Naive thymus-derived CD8-positive, alpha-beta T cell (primary cell): Measurements from ENCODE around the gene BICC1. TPM values are rescaled to one million over a fixed set of nuclear protein-coding genes. Genes with fewer than 3 reads are reported as not detected.

Source experiments
- ATAC-seq, 2 donors: fragments of 150-1000 bp; cut with Tn5 transposase in 1 of 2; sonication (Bioruptor Pico), chemical (Tn5 transposase) in 1 of 2; 1 replicate in 1 of 2; 2 replicates in 1 of 2; pipeline ENCODE4 v1.10.0; 2021; ENCODE audit warnings: mild to moderate bottlenecking in 2 of 2, moderate library complexity in 2 of 2
- POLR2A ChIA-PET: fragments of 350-600 bp; sonication (Branson Sonifier 250); formaldehyde crosslinking; loops from one replicate; lab custom pipeline; 2021; ENCODE audit warnings: antibody characterized with exemption; lab: Charles Lee
- DNase-seq, 10 donors: peaks; one replicate each; pipeline versions ENCODE4 v3.0.0 to v3.0.0-alpha.2; 2020 to 2022
- H3K27ac Mint-ChIP-seq, 10 donors: one replicate each; pipeline ENCODE4 v1.8.0; 2020 to 2022; ENCODE audit warnings: mild to moderate bottlenecking in 10 of 10, mixed read lengths in 10 of 10, moderate library complexity in 4 of 10, inconsistent platforms in 1 of 10
- H3K27me3 Mint-ChIP-seq, 5 donors: one replicate each; pipeline ENCODE4 v1.8.0; 2021 to 2022; ENCODE audit warnings: mixed read lengths in 5 of 5
- H3K36me3 Mint-ChIP-seq, 3 donors: one replicate each; pipeline ENCODE4 v1.8.0; 2020 to 2022; ENCODE audit warnings: mixed read lengths in 3 of 3, mild to moderate bottlenecking in 2 of 3, inconsistent platforms in 1 of 3
- H3K4me1 Mint-ChIP-seq, 4 donors: one replicate each; pipeline ENCODE4 v1.8.0; 2021 to 2022; ENCODE audit warnings: mixed read lengths in 4 of 4
- H3K4me3 Mint-ChIP-seq, 10 donors: one replicate each; pipeline ENCODE4 v1.8.0; 2020 to 2022; ENCODE audit warnings: mild to moderate bottlenecking in 10 of 10, mixed read lengths in 10 of 10, moderate library complexity in 6 of 10, inconsistent platforms in 1 of 10
- H3K9me3 Mint-ChIP-seq, 9 donors: one replicate each; pipeline ENCODE4 v1.8.0; 2020 to 2022; ENCODE audit warnings: mixed read lengths in 9 of 9, mild to moderate bottlenecking in 3 of 9, inconsistent platforms in 1 of 9, moderate library complexity in 1 of 9
- polyA plus RNA-seq, 3 donors: library from polyadenylated mRNA; unstranded; fragments of 300-500 nt; fragmentation: Illumina TruSeq; gene quantifications; one replicate each; pipeline ENCODE4 v1.2.3, GENCODE V29; 2021
- total RNA-seq, 8 experiments: library from RNA in 2 of 8; stranded (reverse) in 2 of 8; gene quantifications; one replicate each; pipeline ENCODE4 v1.2.3 and lab custom pipeline; 2021 to 2026

The BICC1 gene
- total and polyA plus RNA-seq, 5 experiments from 2014 or later: not detected

DNA sequence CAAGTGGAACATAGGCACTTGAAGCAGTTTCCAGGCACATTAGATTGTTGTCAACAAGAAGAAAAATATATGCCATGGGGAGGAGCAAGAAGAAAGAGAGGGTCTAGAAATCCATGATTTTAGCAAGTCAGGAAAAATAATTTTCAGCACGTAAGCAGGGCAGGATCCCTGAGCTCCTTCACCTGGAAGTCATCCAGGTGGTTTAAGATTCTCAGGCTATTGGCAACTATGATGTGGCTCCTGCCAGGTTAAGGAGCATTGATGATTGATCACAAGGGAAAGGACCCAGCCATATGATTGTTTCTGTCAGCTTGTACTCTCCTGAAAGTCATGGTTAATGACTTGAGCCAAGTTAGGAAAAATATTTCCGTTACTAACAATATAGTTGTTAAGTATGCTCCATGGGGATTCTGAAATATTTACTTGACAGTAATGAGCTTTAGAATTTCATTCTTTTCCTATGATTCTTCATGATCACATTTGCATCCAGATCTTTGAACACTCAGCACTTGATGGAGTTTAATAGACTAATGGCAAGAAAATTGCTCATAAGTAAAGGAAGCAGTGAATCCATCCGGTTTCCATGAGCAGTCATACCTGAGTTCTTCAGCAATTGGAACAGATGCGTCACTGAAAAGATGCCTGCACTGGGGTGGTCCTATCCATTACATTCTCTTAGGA lies 209.1 kb downstream of the BICC1 start:
- Mint-ChIP-seq H3K4me3 (no peak overlapping the region), H3K4me1 (no peaks in the 10 kb centered on the region), H3K36me3 (no peaks in the 10 kb centered on the region), H3K9me3 (peaks cover 0 to 2% (median 0%) of the 10 kb centered on the region in 9 donors), H3K27ac (no peak overlapping the region), H3K27me3 (peaks cover 0 to 12% (median 2%) of the 10 kb centered on the region in 5 donors)
- POLR2A ChIA-PET: no interaction called here
- no peak for ATAC-seq
- no peak for DNase-seq

DNA sequence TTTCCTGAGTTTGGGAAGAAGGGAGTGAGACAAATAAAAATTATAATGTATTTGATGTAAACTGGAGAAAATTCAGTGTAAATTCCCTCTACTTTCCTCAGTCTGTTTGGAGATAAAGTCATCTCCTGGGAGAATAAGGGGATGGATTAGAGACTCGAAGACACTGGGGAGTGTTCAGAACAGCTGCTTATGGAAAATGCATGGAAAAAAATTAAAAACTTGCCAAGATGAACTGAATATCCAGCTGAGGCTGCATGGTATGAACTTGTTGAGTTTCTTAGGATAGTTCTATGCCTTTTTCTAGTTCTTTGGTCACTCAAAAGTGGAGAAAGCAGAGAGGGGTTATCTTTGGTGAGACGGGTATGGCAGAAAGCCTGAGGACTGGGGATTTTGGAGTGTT lies 210.5 kb downstream of the BICC1 start:
- Mint-ChIP-seq H3K36me3 (no peaks in the 10 kb centered on the region), H3K9me3 (peaks cover 0 to 2% (median 0%) of the 10 kb centered on the region in 9 donors)
- no peak for DNase-seq

DNA sequence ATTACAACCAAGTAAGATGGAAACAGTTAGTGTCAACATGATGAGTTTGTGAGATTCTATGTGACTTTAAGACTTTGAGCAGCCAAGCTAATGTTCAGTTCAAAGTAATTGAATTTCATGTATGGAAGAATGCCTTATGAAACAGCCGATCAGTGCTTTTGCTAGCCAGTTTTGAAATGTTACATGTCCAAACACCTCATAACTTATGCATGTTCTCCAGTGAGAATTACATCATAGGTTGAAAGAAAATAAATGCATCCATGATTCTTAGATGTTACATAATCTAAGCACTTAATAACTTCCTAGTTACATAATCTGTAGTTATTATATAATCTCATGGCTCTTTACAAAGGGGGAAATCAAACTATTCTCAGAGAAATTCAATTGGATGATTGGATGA lies 211.3 kb downstream of the BICC1 start:
- Mint-ChIP-seq H3K27ac (no peak overlapping the region), H3K4me1 (no peaks in the 10 kb centered on the region), H3K4me3 (no peak overlapping the region), H3K36me3 (no peaks in the 10 kb centered on the region), H3K27me3 (peaks cover 0 to 12% (median 0%) of the 10 kb centered on the region in 5 donors), H3K9me3 (no peaks in the 10 kb centered on the region)
- POLR2A ChIA-PET: no interaction called here
- no peak for ATAC-seq
- no peak for DNase-seq

More for the DNA sequence above, 210.5 kb downstream of the BICC1 start:
- POLR2A ChIA-PET: no interaction called here
- no peak overlapping the region for H3K4me3 Mint-ChIP-seq
- no peak for ATAC-seq
- peaks cover 0 to 12% (median 0%) of the 10 kb centered on the region in 5 donors for H3K27me3 Mint-ChIP-seq
- H3K27ac Mint-ChIP-seq: no peak overlapping the region
- H3K4me1 Mint-ChIP-seq: no peaks in the 10 kb centered on the region

DNA sequence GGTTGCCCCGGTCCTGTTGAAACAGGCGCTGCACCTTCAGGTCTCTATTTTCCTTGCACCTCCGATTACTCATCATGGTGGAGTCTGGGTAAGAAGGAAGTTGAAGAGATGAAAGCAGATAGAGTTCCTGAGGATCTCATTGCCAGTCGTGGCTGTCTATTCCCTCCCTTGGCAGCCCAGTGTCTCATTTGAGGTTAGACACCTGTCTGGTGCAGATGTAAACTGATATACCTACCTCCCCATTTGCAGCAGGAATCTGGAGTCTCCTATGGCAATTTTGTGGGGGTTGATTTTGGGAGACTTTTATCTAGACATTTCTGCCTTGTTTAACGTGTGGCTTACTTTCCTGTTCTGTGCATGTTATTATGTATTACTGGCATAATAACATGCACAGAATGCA lies 212.1 kb downstream of the BICC1 start:
- POLR2A ChIA-PET: no interaction called here
- peaks cover 0 to under 1% (median 0%) of the 10 kb centered on the region in 9 donors for H3K9me3 Mint-ChIP-seq

DNA sequence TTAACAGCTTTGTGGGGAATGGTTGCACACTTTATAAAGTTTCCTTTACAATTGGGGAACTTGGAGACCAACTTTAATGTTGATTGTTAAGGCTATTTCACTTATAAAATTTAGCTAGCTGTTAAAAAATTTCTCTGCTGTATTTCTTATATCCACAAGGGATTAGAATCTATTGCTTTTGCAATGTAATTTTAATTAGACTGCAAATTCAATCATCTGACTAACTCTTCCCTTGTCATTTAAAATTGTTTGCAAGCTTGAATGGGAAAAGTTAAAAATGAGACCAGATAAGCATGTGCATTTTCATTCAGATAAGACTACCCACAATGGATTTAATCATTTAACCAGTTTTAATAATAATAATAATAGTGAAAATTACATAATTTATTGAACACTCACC lies 213.2 kb downstream of the BICC1 start:
- H3K27me3 Mint-ChIP-seq: peaks cover 0 to 12% (median 0%) of the 10 kb centered on the region in 5 donors
- DNase-seq (no peak), ATAC-seq (no peak)
- H3K4me3 Mint-ChIP-seq: no peak overlapping the region
- POLR2A ChIA-PET: no interaction called here
- no peaks in the 10 kb centered on the region for H3K4me1 Mint-ChIP-seq
- H3K27ac Mint-ChIP-seq: no peak overlapping the region
- peaks cover 0 to 2% (median 0%) of the 10 kb centered on the region in 3 donors for H3K36me3 Mint-ChIP-seq
- peaks cover 0 to 5% (median 2%) of the 10 kb centered on the region in 9 donors for H3K9me3 Mint-ChIP-seq

More for the DNA sequence above, 212.1 kb downstream of the BICC1 start:
- ATAC-seq: no peak
- Mint-ChIP-seq H3K4me3 (no peak overlapping the region), H3K36me3 (no peaks in the 10 kb centered on the region), H3K27me3 (peaks cover 0 to 12% (median 0%) of the 10 kb centered on the region in 5 donors), H3K4me1 (no peaks in the 10 kb centered on the region), H3K27ac (no peak overlapping the region)
- DNase-seq: no peak

DNA sequence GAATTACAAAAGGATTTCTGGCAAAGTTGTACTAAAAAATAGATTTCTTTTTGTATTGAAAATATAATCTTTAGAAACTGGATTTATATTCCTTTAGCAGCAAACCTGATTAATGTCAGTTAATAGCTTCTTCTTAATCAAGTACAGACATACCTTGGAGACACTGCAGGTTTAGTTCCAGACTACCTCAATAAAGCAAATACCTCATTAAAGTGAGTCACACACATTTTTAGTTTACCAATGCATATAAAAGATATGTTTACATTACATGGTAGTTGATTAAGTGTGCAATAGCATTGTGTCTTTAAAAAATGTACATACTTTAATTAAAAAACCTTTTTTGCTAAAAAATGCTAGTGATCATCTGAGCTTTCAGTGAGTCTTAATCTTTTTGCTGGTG lies 215.0 kb downstream of the BICC1 start:
- H3K27me3 Mint-ChIP-seq: peaks cover 0 to 12% (median 0%) of the 10 kb centered on the region in 5 donors
- POLR2A ChIA-PET: no interaction called here
- ATAC-seq (no peak), DNase-seq (no peak)
- no peak overlapping the region for H3K4me3 Mint-ChIP-seq
- peaks cover 0 to 8% (median 0%) of the 10 kb centered on the region in 3 donors for H3K36me3 Mint-ChIP-seq
- H3K4me1 Mint-ChIP-seq: no peaks in the 10 kb centered on the region
- no peak overlapping the region for H3K27ac Mint-ChIP-seq
- H3K9me3 Mint-ChIP-seq: peaks cover 1 to 16% (median 10%) of the 10 kb centered on the region in 9 donors

DNA sequence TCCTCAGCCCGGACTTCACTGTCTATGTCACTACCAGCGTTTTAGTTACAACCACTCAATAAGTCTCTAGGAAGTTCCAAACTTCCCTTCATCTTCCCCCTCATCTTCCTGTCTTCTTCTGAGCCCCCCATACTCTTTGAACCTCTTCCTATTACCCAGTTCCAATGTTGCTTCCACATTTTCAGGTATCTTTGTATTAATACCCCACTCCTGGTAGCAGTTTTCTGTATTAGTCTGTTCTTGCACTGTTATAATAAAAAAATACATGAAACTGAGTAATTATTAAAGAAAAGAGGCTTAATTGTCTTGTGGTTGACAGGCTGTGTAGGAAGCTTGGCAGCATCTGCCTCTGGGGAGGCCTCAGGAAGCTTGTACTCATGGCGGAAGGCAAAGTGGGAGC lies 218.6 kb downstream of the BICC1 start:
- DNase-seq: no peak
- no peak overlapping the region for H3K4me3 Mint-ChIP-seq
- no peak for ATAC-seq
- no peaks in the 10 kb centered on the region for H3K4me1 Mint-ChIP-seq
- POLR2A ChIA-PET: no interaction called here
- H3K9me3 Mint-ChIP-seq: peaks cover 1 to 16% (median 10%) of the 10 kb centered on the region in 9 donors
- peaks cover 0 to 8% (median 0%) of the 10 kb centered on the region in 3 donors for H3K36me3 Mint-ChIP-seq
- H3K27me3 Mint-ChIP-seq: peaks cover 0 to 4% (median 0%) of the 10 kb centered on the region in 5 donors
- no peak overlapping the region for H3K27ac Mint-ChIP-seq

DNA sequence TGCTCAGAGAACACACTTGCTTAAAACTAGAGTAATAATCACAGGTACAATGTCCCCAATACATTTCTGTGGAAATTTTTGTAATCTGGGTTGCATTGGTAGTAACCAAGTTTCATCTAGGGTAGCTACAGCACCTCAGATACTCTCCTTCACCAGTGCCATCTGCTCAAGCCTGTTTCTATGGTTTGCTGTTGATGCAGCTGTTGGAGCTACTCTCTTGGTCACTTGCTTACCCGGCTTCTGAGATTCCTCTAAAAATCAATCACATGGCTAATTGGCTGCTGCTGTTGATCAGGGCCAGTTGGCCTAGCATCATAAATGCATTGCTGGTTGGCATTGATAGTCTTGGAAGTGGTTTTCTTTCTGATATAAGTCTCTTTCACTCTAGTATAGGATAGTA lies 220.8 kb downstream of the BICC1 start:
- no peak for DNase-seq

DNA sequence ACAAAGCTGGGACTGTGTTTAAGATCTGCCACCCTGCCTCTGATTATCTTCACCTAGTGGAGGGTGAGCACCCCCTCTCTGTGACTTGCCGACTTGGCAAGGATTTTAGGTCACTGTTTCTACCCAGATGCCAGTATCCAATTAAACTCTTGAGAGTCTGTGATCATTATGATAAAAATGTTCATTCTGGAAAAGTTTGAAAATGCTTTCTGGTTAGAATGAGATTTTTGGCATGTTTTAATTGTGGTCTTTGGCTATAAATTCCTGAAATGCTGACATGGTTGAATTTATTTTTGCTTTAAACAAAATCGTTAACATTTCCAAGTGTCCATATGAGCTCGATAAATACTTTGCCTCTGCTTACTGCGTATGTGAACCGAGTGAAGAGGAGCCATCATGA lies 221.4 kb downstream of the BICC1 start:
- Mint-ChIP-seq H3K27ac (no peak overlapping the region), H3K4me3 (no peak overlapping the region), H3K36me3 (peaks cover 0 to 8% (median 0%) of the 10 kb centered on the region in 3 donors), H3K27me3 (peaks cover 0 to 4% (median 0%) of the 10 kb centered on the region in 5 donors), H3K4me1 (no peaks in the 10 kb centered on the region), H3K9me3 (peaks cover 1 to 21% (median 10%) of the 10 kb centered on the region in 9 donors)
- DNase-seq: no peak
- no peak for ATAC-seq
- POLR2A ChIA-PET: no interaction called here

More for the DNA sequence above, 220.8 kb downstream of the BICC1 start:
- no peak for ATAC-seq
- Mint-ChIP-seq H3K27ac (no peak overlapping the region), H3K36me3 (peaks cover 0 to 8% (median 0%) of the 10 kb centered on the region in 3 donors), H3K4me3 (no peak overlapping the region), H3K4me1 (no peaks in the 10 kb centered on the region), H3K27me3 (peaks cover 0 to 4% (median 0%) of the 10 kb centered on the region in 5 donors), H3K9me3 (peaks cover 1 to 21% (median 10%) of the 10 kb centered on the region in 9 donors)
- POLR2A ChIA-PET: no interaction called here

DNA sequence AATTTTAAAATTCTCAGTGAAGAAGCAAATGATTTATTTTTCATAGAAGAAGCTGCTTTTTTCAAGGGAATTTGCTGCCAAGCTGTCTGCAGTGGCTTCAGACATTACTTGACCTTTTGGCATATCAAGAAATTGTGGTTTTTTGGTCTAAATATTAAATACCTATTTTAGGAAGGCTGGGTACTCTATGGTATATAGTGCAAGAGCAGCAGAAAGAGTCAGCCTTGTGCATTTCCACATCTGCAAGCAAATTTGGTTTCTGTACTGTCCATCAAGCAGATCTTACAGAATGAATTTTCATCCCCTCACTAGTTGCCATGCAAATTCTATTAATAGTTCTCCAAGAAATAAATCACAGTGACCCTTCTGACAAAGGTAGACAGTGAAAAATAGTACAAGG lies 222.0 kb downstream of the BICC1 start:
- DNase-seq (no peak), ATAC-seq (no peak)
- Mint-ChIP-seq H3K27ac (no peak overlapping the region), H3K4me1 (no peaks in the 10 kb centered on the region), H3K36me3 (peaks cover 0 to 8% (median 0%) of the 10 kb centered on the region in 3 donors), H3K4me3 (no peak overlapping the region), H3K9me3 (peaks cover 1 to 21% (median 11%) of the 10 kb centered on the region in 9 donors), H3K27me3 (peaks cover 0 to 4% (median 0%) of the 10 kb centered on the region in 5 donors)
- POLR2A ChIA-PET: no interaction called here

DNA sequence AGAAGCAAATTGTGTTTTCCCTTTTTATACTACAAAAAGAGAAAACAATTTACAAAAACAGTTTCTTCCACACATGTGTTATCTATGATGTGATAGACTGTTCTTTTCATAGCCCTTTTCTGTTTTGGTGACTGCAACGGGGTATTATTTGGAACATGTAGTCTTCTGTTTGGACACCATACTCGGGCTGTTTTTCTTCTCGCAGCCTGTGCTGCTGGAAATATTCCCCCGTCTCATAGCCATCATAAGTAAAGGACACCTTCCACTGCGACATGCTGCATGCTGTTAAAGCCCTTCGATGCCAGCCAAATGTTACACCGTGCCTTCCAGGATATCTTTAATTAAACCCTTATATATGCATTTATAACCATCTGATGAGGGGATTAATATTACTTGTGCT lies 222.4 kb downstream of the BICC1 start:
- ATAC-seq (no peak), DNase-seq (no peak)
- H3K4me3 Mint-ChIP-seq: no peak overlapping the region
- no peaks in the 10 kb centered on the region for H3K4me1 Mint-ChIP-seq
- H3K27ac Mint-ChIP-seq: no peak overlapping the region
- peaks cover 0 to 8% (median 0%) of the 10 kb centered on the region in 3 donors for H3K36me3 Mint-ChIP-seq
- H3K9me3 Mint-ChIP-seq: peaks cover 1 to 18% (median 10%) of the 10 kb centered on the region in 9 donors
- H3K27me3 Mint-ChIP-seq: peaks cover 0 to 4% (median 0%) of the 10 kb centered on the region in 5 donors
- POLR2A ChIA-PET: no interaction called here

DNA sequence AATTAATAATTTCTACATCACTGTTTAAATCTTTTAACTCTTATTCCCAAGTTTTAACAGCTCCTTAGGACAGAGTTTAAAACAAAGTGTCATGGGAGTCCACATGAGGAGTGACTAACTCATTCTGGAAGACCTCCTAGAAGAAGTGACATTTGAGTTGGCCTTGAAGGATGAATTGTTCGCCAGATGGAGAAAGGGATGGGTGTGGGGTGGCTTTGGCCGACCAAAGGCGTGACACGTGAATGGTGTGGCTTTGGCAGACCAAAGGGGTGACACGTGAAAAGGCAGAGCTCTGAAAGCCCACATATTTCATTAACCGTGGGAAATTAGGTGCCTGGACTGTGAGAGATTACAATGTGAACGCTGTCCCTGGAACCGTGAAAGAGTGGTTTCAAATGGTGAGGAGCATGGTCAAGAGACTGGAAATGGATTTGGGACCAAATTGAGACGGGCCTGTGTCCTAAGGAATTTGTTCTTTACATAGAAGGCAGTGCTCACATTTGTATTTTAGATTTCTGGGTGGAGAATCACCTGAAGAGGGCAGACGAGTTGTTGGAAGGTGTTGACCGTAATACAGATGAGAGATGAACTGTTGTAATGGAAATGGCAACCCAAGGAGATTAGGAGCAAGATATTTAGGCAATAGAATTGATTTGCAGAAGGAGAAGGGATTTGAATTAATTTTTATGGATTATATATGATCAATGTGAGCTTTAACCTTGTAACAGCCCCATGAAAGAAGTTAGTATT lies 228.1 kb downstream of the BICC1 start:
- no peak for ATAC-seq
- Mint-ChIP-seq H3K4me3 (no peak overlapping the region), H3K36me3 (no peaks in the 10 kb centered on the region), H3K27ac (peak overlapping the region in 1 of 10 donors; percentile 19), H3K4me1 (no peaks in the 10 kb centered on the region), H3K27me3 (peaks cover 0 to 8% (median 0%) of the 10 kb centered on the region in 5 donors), H3K9me3 (peaks cover 0 to 4% (median 0%) of the 10 kb centered on the region in 9 donors)
- DNase-seq: no peak
- POLR2A ChIA-PET: no interaction called here

DNA sequence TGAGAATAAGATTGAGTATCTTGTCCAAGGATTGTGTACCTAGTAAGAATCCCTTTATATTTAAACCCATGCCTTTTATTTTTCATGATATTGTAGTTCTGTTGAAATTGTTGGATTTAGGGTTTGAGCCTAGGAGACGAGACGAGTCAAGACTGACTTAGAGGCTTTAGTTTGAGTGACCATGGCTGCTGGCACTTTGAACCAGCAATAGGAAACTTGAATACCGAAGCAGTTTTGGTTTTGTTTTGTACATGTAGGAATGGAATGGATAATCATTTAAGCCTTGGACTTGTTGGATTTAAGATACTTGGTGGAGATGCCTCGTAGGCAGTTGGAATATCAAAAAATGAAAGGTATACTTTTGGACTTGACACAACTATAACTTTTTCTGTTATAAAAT lies 229.0 kb downstream of the BICC1 start:
- POLR2A ChIA-PET: no interaction called here
- Mint-ChIP-seq H3K27ac (no peak overlapping the region), H3K27me3 (peaks cover 0 to 6% (median 0%) of the 10 kb centered on the region in 5 donors), H3K9me3 (peaks cover 0 to 4% (median 0%) of the 10 kb centered on the region in 9 donors), H3K36me3 (no peaks in the 10 kb centered on the region), H3K4me1 (no peaks in the 10 kb centered on the region), H3K4me3 (no peak overlapping the region)
- DNase-seq (no peak), ATAC-seq (no peak)
